GM12878 (cell line): ENCODE data around the gene HLA-B. TPM values are rescaled to one million over a fixed set of nuclear protein-coding genes. Genes with fewer than 3 reads are reported as not detected.
A peak's percentile ranks its signal among the peaks of the same experiment; 100 is the strongest.

Source experiments
- ATF7 ChIP-seq: fragments of 450-650 bp; IDR thresholded peaks from 2 replicates; pipeline ENCODE4 v1.6.1; 2016; ENCODE audit warnings: low read depth, mild to moderate bottlenecking
- BCL3 ChIP-seq: IDR thresholded peaks from 2 replicates; pipeline ENCODE4 v1.6.1; 2011; ENCODE audit warnings: borderline replicate concordance, low read depth, mild to moderate bottlenecking, moderate library complexity, low read length; ENCODE audit not compliant: insufficient read depth, poor library complexity, severe bottlenecking
- BRCA1 ChIP-seq: IDR thresholded peaks from 2 replicates; pipeline ENCODE4 v1.6.1; 2011; ENCODE audit warnings: low read depth, low read length, improper control_type of control experiment
- CBFB ChIP-seq: IDR thresholded peaks from 2 replicates; pipeline ENCODE4 v1.6.1; 2016; ENCODE audit warnings: antibody characterized with exemption, low read depth
- CBX5 ChIP-seq: sonication (generic); IDR thresholded peaks from 2 replicates; pipeline ENCODE4 v1.6.1; 2016; ENCODE audit warnings: low read depth, moderate library complexity, mild to moderate bottlenecking, inconsistent platforms
- CEBPB ChIP-seq, 2 experiments: fragments of 150-350 bp in 1 of 2; IDR thresholded peaks; 2 replicates each; pipeline ENCODE4 v1.6.1; 2012 to 2014; ENCODE audit warnings: low read depth in 2 of 2, low read length in 2 of 2, borderline replicate concordance in 1 of 2, inconsistent platforms in 1 of 2
- CHD4 ChIP-seq: fragments of 200-600 bp; sonication (generic); IDR thresholded peaks from 2 replicates; pipeline ENCODE4 v1.6.1; 2016; ENCODE audit warnings: mild to moderate bottlenecking
- CREB1 ChIP-seq: IDR thresholded peaks from 2 replicates; pipeline ENCODE4 v1.6.1; 2012; ENCODE audit warnings: low read depth, mild to moderate bottlenecking, inconsistent platforms
- E4F1 ChIP-seq: fragments of 450-650 bp; IDR thresholded peaks from 2 replicates; pipeline ENCODE4 v1.6.1; 2018; ENCODE audit warnings: borderline replicate concordance, mild to moderate bottlenecking; ENCODE audit not compliant: partially characterized antibody
- EED ChIP-seq: sonication (generic); IDR thresholded peaks from 2 replicates; pipeline ENCODE4 v1.6.1; 2016; ENCODE audit warnings: antibody characterized with exemption, low read depth
- EP300 ChIP-seq, 2 experiments: fragments of 150-350 bp in 1 of 2; IDR thresholded peaks; 2 replicates each; pipeline ENCODE4 v1.6.1; 2011 to 2012; ENCODE audit warnings: low read depth in 2 of 2, low read length in 2 of 2, borderline replicate concordance in 1 of 2, improper control_type of control experiment in 1 of 2, inconsistent platforms in 1 of 2; ENCODE audit not compliant: control insufficient read depth in 1 of 2
- ETV6 ChIP-seq, 2 experiments: fragments of 450-650 bp in 1 of 2; IDR thresholded peaks in 1 of 2; conservative IDR thresholded peaks in 1 of 2; 2 replicates each; pipeline ENCODE4 v1.6.1; 2014; ENCODE audit warnings: antibody characterized with exemption in 1 of 2, borderline replicate concordance in 1 of 2, low read depth in 1 of 2, mild to moderate bottlenecking in 1 of 2, moderate library complexity in 1 of 2
- EZH2 ChIP-seq: IDR thresholded peaks from 2 replicates; pipeline ENCODE4 v1.6.1; 2012; ENCODE audit warnings: low read depth, mild to moderate bottlenecking, control low read depth, inconsistent platforms, low read length, borderline replicate concordance; ENCODE audit not compliant: control insufficient read depth
- HDAC2 ChIP-seq: fragments of 200-600 bp; sonication (generic); IDR thresholded peaks from 2 replicates; pipeline ENCODE4 v1.6.1; 2017
- HDGF ChIP-seq: fragments of 450-650 bp; IDR thresholded peaks from 2 replicates; pipeline ENCODE4 v1.6.1; 2016; ENCODE audit warnings: antibody characterized with exemption
- JUNB ChIP-seq: IDR thresholded peaks from 2 replicates; pipeline ENCODE4 v1.6.1; 2016; ENCODE audit warnings: antibody characterized with exemption, mild to moderate bottlenecking
- MTA2 ChIP-seq: fragments of 450-650 bp; IDR thresholded peaks from 2 replicates; pipeline ENCODE4 v1.6.1; 2016; ENCODE audit warnings: low read depth, mild to moderate bottlenecking, moderate library complexity
- NR2F1 ChIP-seq: fragments of 450-650 bp; conservative IDR thresholded peaks from 2 replicates; pipeline ENCODE4 v1.6.1; 2017; ENCODE audit warnings: mild to moderate bottlenecking
- PML ChIP-seq: IDR thresholded peaks from 2 replicates; pipeline ENCODE4 v1.6.1; 2012; ENCODE audit warnings: low read length, inconsistent platforms
- POLR2AphosphoS2 ChIP-seq: IDR thresholded peaks from 2 replicates; pipeline ENCODE4 v1.6.1; 2011; ENCODE audit warnings: low read depth, mild to moderate bottlenecking, low read length, improper control_type of control experiment, moderate library complexity
- POU2F2 ChIP-seq: IDR thresholded peaks from 3 replicates; pipeline ENCODE4 v1.6.1; 2011; ENCODE audit warnings: low read depth, mild to moderate bottlenecking, low read length, borderline replicate concordance
- RCOR1 ChIP-seq: conservative IDR thresholded peaks from 2 replicates; pipeline ENCODE4 v1.6.1; 2012; ENCODE audit warnings: low read depth, low read length, improper control_type of control experiment
- RELB ChIP-seq: fragments of 450-650 bp; IDR thresholded peaks from 2 replicates; pipeline ENCODE4 v1.6.1; 2017; ENCODE audit warnings: low read depth, mild to moderate bottlenecking, moderate library complexity
- SIX5 ChIP-seq: IDR thresholded peaks from 2 replicates; pipeline ENCODE4 v1.6.1; 2011; ENCODE audit warnings: mild to moderate bottlenecking, low read depth, low read length, moderate library complexity; ENCODE audit not compliant: severe bottlenecking
- SMAD5 ChIP-seq: IDR thresholded peaks from 2 replicates; pipeline ENCODE4 v1.6.1; 2016; ENCODE audit warnings: antibody characterized with exemption, low read depth
- SREBF2 ChIP-seq: IDR thresholded peaks from 2 replicates; pipeline ENCODE4 v1.6.1; 2012; ENCODE audit warnings: mild to moderate bottlenecking, low read length
- STAT3 ChIP-seq: IDR thresholded peaks from 2 replicates; pipeline ENCODE4 v1.6.1; 2011; ENCODE audit warnings: low read depth, low read length, improper control_type of control experiment
- TCF3 ChIP-seq: IDR thresholded peaks from 2 replicates; pipeline ENCODE4 v1.6.1; 2012; ENCODE audit warnings: low read depth, mild to moderate bottlenecking, low read length, borderline replicate concordance; ENCODE audit not compliant: insufficient read depth
- polyA plus RNA-seq, 11 experiments: library from polyadenylated mRNA; depleted of rRNA in 4 of 11; unstranded in 6 of 11; stranded (reverse) in 5 of 11; fragments of >200 nt; fragmentation: Nextera tagmentation in 4 of 11; fragmentation: Illumina TruSeq in 1 of 11; extraction: Ambion mirVana in 4 of 11; extraction: Trizol in 1 of 11; gene quantifications; 1 replicate in 1 of 11; 2 replicates in 10 of 11; pipeline versions ENCODE4 v1.2.1 to v1.2.3, GENCODE V29; 2011 to 2016; ENCODE audit warnings: inconsistent platforms in 2 of 11, missing spikeins in 2 of 11, low read depth in 1 of 11
- total RNA-seq, 4 experiments: library from RNA; depleted of rRNA in 3 of 4; stranded (reverse); fragments of >200 nt in 3 of 4; fragmentation: Illumina TruSeq in 1 of 4; extraction: Trizol in 1 of 4; gene quantifications; 2 replicates each; pipeline versions ENCODE4 v1.2.1 to v1.2.3, GENCODE V29; 2013 to 2021

Gene HLA-B
- total and polyA plus RNA-seq, 10 of the 15 experiments (the other 5 are each of a cell fraction or from before 2014, with no cell fraction given): 820 to 5,128 (median 3,370) TPM

- TF ChIP-seq E4F1: no peak
- TF ChIP-seq SIX5: no peak
- TF ChIP-seq EZH2: no peak
- peak; percentile 73; the same call in 1 of the 2 replicates for TF ChIP-seq CBFB
- TF ChIP-seq ATF7: no peak
- peak; percentile 95 for TF ChIP-seq SMAD5
- TF ChIP-seq POU2F2: peak; percentile 91; the same call in 2 of the 3 replicates
- no peak for TF ChIP-seq HDGF
- no peak for TF ChIP-seq JUNB
- no peak; the same call in 1 of the 2 replicates for TF ChIP-seq RELB
- peak; percentile 18; the same call in 1 of the 2 replicates for TF ChIP-seq EED
- no peak for TF ChIP-seq STAT3
- TF ChIP-seq NR2F1: no peak
- peak; percentile 94 for TF ChIP-seq POLR2AphosphoS2
- TF ChIP-seq SREBF2: no peak
- TF ChIP-seq EP300 (IDR thresholded peaks at IDR 0.05; ENCODE audit: borderline replicate concordance in 1 of 2, control insufficient read depth in 1 of 2, low read depth in 2 of 2, low read length in 2 of 2): no peak
- no peak for TF ChIP-seq BRCA1
- peak; percentile 95 for TF ChIP-seq CREB1
- no peak for TF ChIP-seq CBX5
- TF ChIP-seq BCL3: peak; percentile 24
- TF ChIP-seq MTA2: no peak
- TF ChIP-seq CEBPB (IDR thresholded peaks at IDR 0.05; ENCODE audit: borderline replicate concordance in 1 of 2, low read depth in 2 of 2, low read length in 2 of 2): peak in 1 of 2 experiments; percentile 76; a peak in 1 of 4 replicates
- TF ChIP-seq TCF3: peak; percentile 75; the same call in 1 of the 2 replicates
- TF ChIP-seq CHD4: no peak
- peak; percentile 97 for TF ChIP-seq PML
- no peak for TF ChIP-seq HDAC2
- no peak for TF ChIP-seq ETV6 (conservative IDR thresholded peaks at IDR 0.05 in 1 of 2, IDR thresholded peaks at IDR 0.05 in 1 of 2; ENCODE audit: borderline replicate concordance in 1 of 2, low read depth in 1 of 2)
- TF ChIP-seq RCOR1: no peak
Observed at GRCh38 chr6:31356946-31357466, at the start of gene HLA-B (continued).
